Neural progenitor cell (in vitro differentiated cells): Measurements from ENCODE around the gene TMEM50B. TPM values are rescaled to one million over a fixed set of nuclear protein-coding genes. Genes with fewer than 3 reads are reported as not detected.

ENCODE experiments used
- DNase-seq: peaks from one replicate; pipeline ENCODE4 v3.0.0-alpha.2; 2016; ENCODE audit warnings: low spot score
- H2AFZ ChIP-seq: fragments of 200-600 bp; sonication (generic); replicated peaks from 2 replicates; pipeline ENCODE4 v1.6.1; 2016; ENCODE audit warnings: antibody characterized with exemption
- H3F3A ChIP-seq: fragments of 200-600 bp; sonication (generic); 2 replicates; pipeline ENCODE4 v1.6.1; 2016; ENCODE audit warnings: antibody characterized with exemption, low read depth
- H3K27ac ChIP-seq: fragments of 200-600 bp; sonication (generic); 2 replicates; pipeline ENCODE4 v1.5.1; 2016; ENCODE audit warnings: mild to moderate bottlenecking
- H3K27me3 ChIP-seq: fragments of 200-600 bp; sonication (generic); 2 replicates; pipeline ENCODE4 v1.6.1; 2016; ENCODE audit warnings: mild to moderate bottlenecking, moderate library complexity
- H3K36me3 ChIP-seq: fragments of 200-600 bp; sonication (generic); 2 replicates; pipeline ENCODE4 v1.5.1; 2016
- H3K4me1 ChIP-seq: fragments of 200-600 bp; sonication (generic); 2 replicates; pipeline ENCODE4 v1.6.1; 2016; ENCODE audit warnings: mixed run types
- H3K4me2 ChIP-seq: fragments of 200-600 bp; sonication (generic); 2 replicates; pipeline ENCODE4 v1.6.1; 2016
- H3K4me3 ChIP-seq: fragments of 200-600 bp; sonication (generic); 2 replicates; pipeline ENCODE4 v1.5.1; 2016
- H3K79me2 ChIP-seq: fragments of 200-600 bp; sonication (generic); 2 replicates; pipeline ENCODE4 v1.6.1; 2016; ENCODE audit warnings: low read depth
- H3K9ac ChIP-seq: fragments of 200-600 bp; sonication (generic); 2 replicates; pipeline ENCODE4 v1.6.1; 2016
- H3K9me3 ChIP-seq: fragments of 200-600 bp; sonication (generic); 2 replicates; pipeline ENCODE4 v1.5.1; 2016; ENCODE audit warnings: low read depth
- H4K20me1 ChIP-seq: fragments of 200-600 bp; sonication (generic); 2 replicates; pipeline ENCODE4 v1.6.1; 2016; ENCODE audit warnings: low read depth
- H3K27ac Mint-ChIP-seq: 3 replicates; pipeline ENCODE4 v1.8.0; 2021; ENCODE audit warnings: mixed read lengths
- H3K27me3 Mint-ChIP-seq: 2 replicates; pipeline ENCODE4 v1.8.0; 2022; ENCODE audit warnings: low read depth, mild to moderate bottlenecking, inconsistent platforms, moderate library complexity, mixed read lengths; ENCODE audit not compliant: insufficient read depth
- H3K36me3 Mint-ChIP-seq: 3 replicates; pipeline ENCODE4 v1.8.0; 2021; ENCODE audit warnings: mixed read lengths
- H3K4me1 Mint-ChIP-seq: 3 replicates; pipeline ENCODE4 v1.8.0; 2021; ENCODE audit warnings: mixed read lengths
- H3K4me3 Mint-ChIP-seq: 3 replicates; pipeline ENCODE4 v1.8.0; 2021; ENCODE audit warnings: mild to moderate bottlenecking, moderate library complexity, mixed read lengths
- H3K9me3 Mint-ChIP-seq: 3 replicates; pipeline ENCODE4 v1.8.0; 2020; ENCODE audit warnings: mixed read lengths
- CTCF ChIP-seq: fragments of 200-600 bp; sonication (generic); IDR thresholded peaks from 2 replicates; pipeline ENCODE4 v1.5.1; 2017; ENCODE audit warnings: antibody characterized with exemption, mild to moderate bottlenecking
- EZH2 ChIP-seq: fragments of 200-600 bp; sonication (generic); IDR thresholded peaks from 2 replicates; pipeline ENCODE4 v1.6.1; 2017; ENCODE audit warnings: antibody characterized with exemption, mild to moderate bottlenecking, moderate library complexity
- EZH2phosphoT487 ChIP-seq: fragments of 200-600 bp; sonication (generic); IDR thresholded peaks from 2 replicates; pipeline ENCODE4 v1.6.1; 2017; ENCODE audit warnings: antibody characterized with exemption
- total RNA-seq: library from RNA; depleted of rRNA; stranded (reverse); fragments of >200 nt; gene quantifications from 2 replicates; pipeline ENCODE4 v1.2.3, GENCODE V29; 2015; ENCODE audit warnings: low replicate concordance

TMEM50B gene
- 21.5 and 31.5 TPM in 2 replicates for total RNA-seq

GRCh38 chr21:33479679-33480480 is at the start of gene TMEM50B:
TSS of gene TMEM50B (minus strand) at chr21:33479974. CDS start at chr21:33468885, 11,089 bp downstream.
- peak within 1 kb of the TSS; percentile 92 for H3K27ac ChIP-seq
- H3K27ac Mint-ChIP-seq, result peak within 1 kb of the TSS; percentile 90
- DNase-seq, result peak; percentile 97
- peak within 1 kb of the TSS; percentile 90 for H3K9ac ChIP-seq
- H4K20me1 ChIP-seq, result peaks cover 11% of the 10 kb centered on the region
- peaks cover 16% of the 10 kb centered on the region for H3K4me1 Mint-ChIP-seq
- H3K36me3 Mint-ChIP-seq, result no peaks in the 10 kb centered on the region
- H3K9me3 ChIP-seq, result no peaks in the 10 kb centered on the region
- peak within 1 kb of the TSS; percentile 95 for H3K4me3 Mint-ChIP-seq
- peaks cover 5% of the 10 kb centered on the region for H3K27me3 ChIP-seq
- H3K9me3 Mint-ChIP-seq, result no peaks in the 10 kb centered on the region
- H2AFZ ChIP-seq, result peak within 1 kb of the TSS; percentile 86
- peak within 1 kb of the TSS; percentile 83 for H3K4me3 ChIP-seq
- peak within 1 kb of the TSS; percentile 84 for H3K4me2 ChIP-seq
- H3F3A ChIP-seq, result peaks cover 30% of the 10 kb centered on the region
- peaks cover 24% of the 10 kb centered on the region for H3K79me2 ChIP-seq
- TF ChIP-seq EZH2phosphoT487 (no peak), EZH2 (no peak), CTCF (peak; percentile 53)
- H3K27me3 Mint-ChIP-seq, result peaks cover 11% of the 10 kb centered on the region
- peaks cover 9% of the 10 kb centered on the region for H3K4me1 ChIP-seq
- H3K36me3 ChIP-seq, result no peaks in the 10 kb centered on the region

- Histone ChIP-seq H3K4me3 (no peak overlapping the region), H3K9ac (no peak overlapping the region), H3K4me2 (no peak overlapping the region), H3K9me3 (no peaks in the 10 kb centered on the region), H3K27ac (no peak overlapping the region), H3K79me2 (no peaks in the 10 kb centered on the region), H2AFZ (no peak overlapping the region), H3K4me1 (no peaks in the 10 kb centered on the region), H3K36me3 (peaks cover 14% of the 10 kb centered on the region), H3F3A (peaks cover 11% of the 10 kb centered on the region), H4K20me1 (no peaks in the 10 kb centered on the region), H3K27me3 (no peaks in the 10 kb centered on the region)
- Mint-ChIP-seq H3K27me3 (no peaks in the 10 kb centered on the region), H3K27ac (no peak overlapping the region), H3K36me3 (peaks cover 16% of the 10 kb centered on the region), H3K9me3 (no peaks in the 10 kb centered on the region), H3K4me3 (no peak overlapping the region), H3K4me1 (no peaks in the 10 kb centered on the region)
- DNase-seq, result no peak
- TF ChIP-seq CTCF (no peak), EZH2 (no peak), EZH2phosphoT487 (no peak)
Measured at GRCh38 chr21:33522953-33523349, 43.2 kb upstream of the TMEM50B start.

GRCh38 chr21:33522297-33522952 is 42.7 kb upstream of the TMEM50B start:
- no peaks in the 10 kb centered on the region for H4K20me1 ChIP-seq
- no peaks in the 10 kb centered on the region for H3K4me1 ChIP-seq
- H3K9me3 ChIP-seq, result no peaks in the 10 kb centered on the region
- no peak overlapping the region for H3K4me3 Mint-ChIP-seq
- H3K27ac ChIP-seq, result no peak overlapping the region
- no peak overlapping the region for H3K27ac Mint-ChIP-seq
- TF ChIP-seq CTCF (no peak), EZH2phosphoT487 (no peak), EZH2 (no peak)
- H3K4me2 ChIP-seq, result no peak overlapping the region
- no peak for DNase-seq
- peaks cover 15% of the 10 kb centered on the region for H3K36me3 Mint-ChIP-seq
- no peaks in the 10 kb centered on the region for H3K4me1 Mint-ChIP-seq
- no peak overlapping the region for H3K9ac ChIP-seq
- H3K79me2 ChIP-seq, result no peaks in the 10 kb centered on the region
- H3K9me3 Mint-ChIP-seq, result no peaks in the 10 kb centered on the region
- no peak overlapping the region for H3K4me3 ChIP-seq
- no peaks in the 10 kb centered on the region for H3K27me3 Mint-ChIP-seq
- H3K36me3 ChIP-seq, result peaks cover 14% of the 10 kb centered on the region
- H3F3A ChIP-seq, result peaks cover 11% of the 10 kb centered on the region
- no peak overlapping the region for H2AFZ ChIP-seq
- no peaks in the 10 kb centered on the region for H3K27me3 ChIP-seq
